Endothelial cell of umbilical vein (primary cell): Measurements from ENCODE around the gene ZNF146. TPM values are rescaled to one million over a fixed set of nuclear protein-coding genes. Genes with fewer than 3 reads are reported as not detected.

Source experiments
- BruUV-seq: library from RNA; stranded (reverse); fragments of 400-500 nt; replicated peaks from 2 replicates; lab custom pipeline; 2021; lab: Mats Ljungman, UMichigan
- CTCF ChIA-PET: fragments of 300-600, 350-600 bp; sonication (Branson Sonifier 250); formaldehyde crosslinking; loops from one replicate; lab custom pipeline; 2021; ENCODE audit warnings: antibody characterized with exemption, inconsistent platforms; lab: Charles Lee
- POLR2A ChIA-PET: fragments of 300-600, 350-600 bp; sonication (Branson Sonifier 250); formaldehyde crosslinking; loops from one replicate; lab custom pipeline; 2021; ENCODE audit warnings: antibody characterized with exemption, inconsistent platforms; lab: Charles Lee
- DNase-seq: peaks from one replicate; pipeline ENCODE4 v3.0.0-alpha.2; 2011; ENCODE audit warnings: low read depth, low spot score
- FAIRE-seq: peaks from 2 replicates; lab custom pipeline; 2011; peaks lifted over from hg19 to GRCh38; lab: Jason Lieb, UNC
- H2AFZ ChIP-seq: 2 replicates; pipeline ENCODE4 v1.6.0; 2012; ENCODE audit warnings: low read depth, low read length, control low read depth, inconsistent platforms
- H3K27ac ChIP-seq: 2 replicates; pipeline ENCODE4 v1.5.1; 2011; ENCODE audit warnings: low read depth, mild to moderate bottlenecking, control low read depth, low read length, moderate library complexity; ENCODE audit not compliant: insufficient read depth
- H3K27me3 ChIP-seq, 2 experiments: 2 replicates each; pipeline versions ENCODE4 v1.6.0 to v1.6.1; 2011; ENCODE audit warnings: low read length in 2 of 2, mixed read lengths in 1 of 2; ENCODE audit not compliant: control insufficient read depth in 2 of 2, insufficient read depth in 2 of 2
- H3K36me3 ChIP-seq, 2 experiments: 2 replicates in 1 of 2; 3 replicates in 1 of 2; pipeline ENCODE4 v1.5.1; 2011; ENCODE audit warnings: low read length in 2 of 2, mild to moderate bottlenecking in 1 of 2, moderate library complexity in 1 of 2; ENCODE audit not compliant: control insufficient read depth in 2 of 2, insufficient read depth in 2 of 2; ENCODE audit errors: extremely low read depth in 1 of 2
- H3K4me1 ChIP-seq: 3 replicates; pipeline ENCODE4 v1.5.1; 2011; ENCODE audit warnings: mild to moderate bottlenecking, low read length; ENCODE audit not compliant: control insufficient read depth, insufficient read depth; ENCODE audit errors: extremely low read depth
- H3K4me2 ChIP-seq: 2 replicates; pipeline ENCODE4 v1.6.1; 2011; ENCODE audit warnings: low read length, control low read depth, mixed read lengths; ENCODE audit not compliant: insufficient read depth
- H3K4me3 ChIP-seq, 3 experiments: fragments of 200-600 bp in 1 of 3; sonication (generic), shearing (Covaris generic) in 1 of 3; replicated peaks in 1 of 3; 2 replicates each; pipeline ENCODE4 v1.5.1; 2011 to 2016; ENCODE audit warnings: control low read depth in 3 of 3, low read length in 3 of 3, mild to moderate bottlenecking in 2 of 3, inconsistent platforms in 1 of 3, low read depth in 1 of 3, moderate library complexity in 1 of 3; ENCODE audit not compliant: insufficient read depth in 1 of 3
- H3K79me2 ChIP-seq: 2 replicates; pipeline ENCODE4 v1.6.0; 2012; ENCODE audit warnings: low read length, inconsistent platforms; ENCODE audit not compliant: control insufficient read depth, insufficient read depth
- H3K9ac ChIP-seq: replicated peaks from 2 replicates; pipeline ENCODE3; 2011; ENCODE audit warnings: low read length, control low read depth; ENCODE audit not compliant: insufficient read depth; ENCODE audit errors: extremely low read depth
- H3K9me1 ChIP-seq: replicated peaks from 3 replicates; pipeline ENCODE4 v1.6.0; 2011; ENCODE audit warnings: mild to moderate bottlenecking, low read length; ENCODE audit not compliant: control insufficient read depth, insufficient read depth; ENCODE audit errors: extremely low read depth
- H3K9me3 ChIP-seq: replicated peaks from 2 replicates; pipeline ENCODE4 v1.5.1; 2012; ENCODE audit warnings: low read length, inconsistent platforms; ENCODE audit not compliant: control insufficient read depth, insufficient read depth
- H4K20me1 ChIP-seq: replicated peaks from 2 replicates; pipeline ENCODE3; 2011; ENCODE audit warnings: mild to moderate bottlenecking, low read length; ENCODE audit not compliant: control insufficient read depth, insufficient read depth; ENCODE audit errors: extremely low read depth
- CTCF ChIP-seq, 2 donors: IDR thresholded peaks; 1 replicate in 1 of 2; 2 replicates in 1 of 2; pipeline ENCODE4 v1.5.1; 2011; ENCODE audit warnings: low read length in 2 of 2, mild to moderate bottlenecking in 2 of 2, moderate library complexity in 2 of 2, control low read depth in 1 of 2, inconsistent platforms in 1 of 2, low read depth in 1 of 2; ENCODE audit not compliant: insufficient read depth in 1 of 2; ENCODE audit errors: extremely low read depth in 1 of 2
- EZH2 ChIP-seq: IDR thresholded peaks from 2 replicates; pipeline ENCODE4 v1.6.1; 2012; ENCODE audit warnings: borderline replicate concordance, low read depth, mild to moderate bottlenecking, moderate library complexity, low read length, inconsistent platforms; ENCODE audit not compliant: severe bottlenecking
- FOS ChIP-seq: IDR thresholded peaks from 2 replicates; pipeline ENCODE4 v1.6.1; 2011; ENCODE audit warnings: mild to moderate bottlenecking, low read length, moderate library complexity, borderline replicate concordance; ENCODE audit not compliant: insufficient read depth
- GATA2 ChIP-seq: IDR thresholded peaks from 2 replicates; pipeline ENCODE4 v1.7.0; 2011; ENCODE audit warnings: low read depth, mild to moderate bottlenecking, moderate library complexity, mixed read lengths, low read length; ENCODE audit not compliant: insufficient read length, insufficient read depth
- JUN ChIP-seq: IDR thresholded peaks from 2 replicates; pipeline ENCODE4 v1.6.1; 2011; ENCODE audit warnings: borderline replicate concordance, low read depth; ENCODE audit not compliant: insufficient read length, insufficient read depth
- MAX ChIP-seq: IDR thresholded peaks from 2 replicates; pipeline ENCODE4 v1.6.1; 2011; ENCODE audit not compliant: insufficient read depth, insufficient read length
- MYC ChIP-seq: IDR thresholded peaks from one replicate; pipeline ENCODE4 v1.6.1; 2011; ENCODE audit warnings: mild to moderate bottlenecking, low read depth, low read length
- POLR2A ChIP-seq: IDR thresholded peaks from 2 replicates; pipeline ENCODE4 v1.6.1; 2012; ENCODE audit warnings: low read depth, mild to moderate bottlenecking, control low read depth, low read length
- POLR2AphosphoS5 ChIP-seq: IDR thresholded peaks from 2 replicates; pipeline ENCODE4 v1.6.1; 2012; ENCODE audit warnings: low read depth, mild to moderate bottlenecking, control low read depth, low read length, moderate library complexity; ENCODE audit not compliant: insufficient read depth
- dilution Hi-C: fragments of 300-500 bp; cut with MboI; formaldehyde crosslinking; loops from one replicate; pipeline ENCODE4 v1.15.0; 2019; ENCODE audit warnings: low sequenced_read_pairs; ENCODE audit not compliant: extremely low pct_ligation_motif_present
- intact Hi-C: fragments of 100-400 bp; cut with micrococcal nuclease; formaldehyde crosslinking; loops from one replicate; pipeline ENCODE4 v1.10.0; 2022
- polyA plus RNA-seq, 4 experiments: library from polyadenylated mRNA; depleted of rRNA in 3 of 4; stranded (reverse) in 3 of 4; unstranded in 1 of 4; fragments of >200 nt; gene quantifications; 2 replicates each; pipeline versions ENCODE4 v1.2.1 to v1.2.3, GENCODE V29; 2011 to 2012; ENCODE audit warnings: missing spikeins in 1 of 4
- total RNA-seq: library from RNA; stranded (reverse); gene quantifications from 2 replicates; pipeline ENCODE4 v1.2.3, GENCODE V29; 2021

The ZNF146 gene
- total and polyA plus RNA-seq, 2 donors (not counting 3 experiments of a cell fraction or from before 2014, with no cell fraction given), result 17.8 to 63.3 TPM

GRCh38 chr19:36198119-36198518, 16.8 kb upstream of the ZNF146 start:
- TF ChIP-seq JUN (no peak), GATA2 (no peak), CTCF (IDR thresholded peaks at IDR 0.05; ENCODE audit: extremely low read depth in 1 of 2, insufficient read depth in 1 of 2, low read depth in 1 of 2, low read length in 2 of 2) (no peak), POLR2AphosphoS5 (no peak), MAX (no peak), MYC (no peak), FOS (no peak), EZH2 (no peak), POLR2A (no peak)
- no peak overlapping the region for H3K27ac ChIP-seq
- FAIRE-seq (no peak), DNase-seq (no peak)
- BruUV-seq, result no TSS peak
- no peak overlapping the region for H3K4me3 ChIP-seq
- peaks cover 0 to 4% of the 10 kb centered on the region in 2 experiments for H3K36me3 ChIP-seq
- H2AFZ ChIP-seq, result no peak overlapping the region
- H3K9me3 ChIP-seq, result no peaks in the 10 kb centered on the region
- H3K4me2 ChIP-seq, result no peak overlapping the region
- POLR2A ChIA-PET, result no interaction called here
- no peaks in the 10 kb centered on the region for H3K9me1 ChIP-seq
- no peak overlapping the region for H3K9ac ChIP-seq
- no peaks in the 10 kb centered on the region for H4K20me1 ChIP-seq
- CTCF ChIA-PET, result no interaction called here
- H3K4me1 ChIP-seq, result no peaks in the 10 kb centered on the region
- H3K79me2 ChIP-seq, result no peaks in the 10 kb centered on the region
- no peaks in the 10 kb centered on the region for H3K27me3 ChIP-seq
- intact Hi-C loops, result no loop called here
- dilution Hi-C loops, result no loop called here
